Gastroesophageal sphincter (tissue), 3 donors: Measurements from ENCODE around the gene INPP4B.

Experiments
- CTCF ChIP-seq, 4 experiments: fragments of 200-600 bp in 2 of 4; fragments of 450-650 bp in 2 of 4; sonication (generic) in 1 of 4; IDR thresholded peaks; one replicate each; pipeline ENCODE4 v1.5.1; 2017 to 2019; ENCODE audit warnings: antibody characterized with exemption in 4 of 4, mild to moderate bottlenecking in 2 of 4, moderate library complexity in 2 of 4
- POLR2AphosphoS5 ChIP-seq: sonication (generic); formaldehyde crosslinking; IDR thresholded peaks from one replicate; pipeline ENCODE4 v1.6.1; 2017; ENCODE audit warnings: antibody characterized with exemption

- TF ChIP-seq CTCF (IDR thresholded peaks at IDR 0.05), result no peak
- TF ChIP-seq POLR2AphosphoS5, result no peak
Measured at GRCh38 chr4:142314247-142314646, 531.9 kb downstream of the INPP4B start.
